ENCODE data around the gene KIAA1614.

- TF ChIP-seq POLR2AphosphoS5 (IDR thresholded peaks at IDR 0.05; ENCODE audit: low read depth, low read length): no peak
- no peak for TF ChIP-seq GABPA (IDR thresholded peaks at IDR 0.05; ENCODE audit: low read depth)
- no peak for TF ChIP-seq EP300 (IDR thresholded peaks at IDR 0.05; ENCODE audit: borderline replicate concordance in 1 of 2, low read depth in 1 of 2, low read length in 1 of 2)
- TF ChIP-seq MAX (IDR thresholded peaks at IDR 0.05; ENCODE audit: low read depth): no peak
Observed at GRCh38 chr1:180908074-180908765, 4.5 kb upstream of the KIAA1614 start.
